HEK293 (cell line): Measurements from ENCODE around the gene STIM2.

Experiments
- CTCF ChIA-PET: fragments of 350-600 bp; formaldehyde crosslinking; extraction: SDS; loops from one replicate; lab custom pipeline; 2021; ENCODE audit warnings: antibody characterized with exemption; lab: Yijun Ruan, JAX
- POLR2A ChIA-PET: fragments of 300-600 bp; formaldehyde crosslinking; extraction: SDS; loops from one replicate; lab custom pipeline; 2020; ENCODE audit warnings: antibody characterized with exemption, inconsistent platforms; lab: Yijun Ruan, JAX
- H3K27ac ChIP-seq: fragments of 200-500 bp; sonication (Bioruptor generic); 2 replicates; pipeline ENCODE4 v1.5.1; 2014; ENCODE audit warnings: low read depth, low read length, control low read depth, inconsistent platforms; ENCODE audit errors: extremely low read depth
- H3K36me3 ChIP-seq, 2 experiments: fragments of 200-500 bp in 1 of 2; sonication (Bioruptor generic) in 1 of 2; 1 replicate in 1 of 2; 2 replicates in 1 of 2; pipeline ENCODE4 v1.5.1; 2014 to 2017; ENCODE audit warnings: inconsistent platforms in 2 of 2, low read length in 2 of 2; ENCODE audit not compliant: control insufficient read depth in 2 of 2, insufficient read depth in 1 of 2
- H3K4me1 ChIP-seq: fragments of 200-500 bp; sonication (Bioruptor generic); 2 replicates; pipeline ENCODE4 v1.5.1; 2014; ENCODE audit warnings: mild to moderate bottlenecking, low read length, inconsistent platforms; ENCODE audit not compliant: control insufficient read depth, insufficient read depth
- H3K4me3 ChIP-seq: 2 replicates; pipeline ENCODE4 v1.5.1; 2011; ENCODE audit warnings: low read depth, mild to moderate bottlenecking, control low read depth, low read length, moderate library complexity
- H3K9me3 ChIP-seq: fragments of 200-500 bp; sonication (Bioruptor generic); 2 replicates; pipeline ENCODE4 v1.5.1; 2014; ENCODE audit warnings: low read depth, low read length, inconsistent platforms; ENCODE audit not compliant: control insufficient read depth, insufficient read depth
- HIC1 ChIP-seq: fragments of 450-650 bp; formaldehyde crosslinking; IDR thresholded peaks from 2 replicates; pipeline ENCODE4 v1.5.1; 2016; ENCODE audit warnings: missing biosample characterization, missing genetic modification characterization
- KLF10 ChIP-seq: fragments of 450-650 bp; IDR thresholded peaks from 2 replicates; pipeline ENCODE4 v1.5.1; 2018; ENCODE audit warnings: missing biosample characterization, mild to moderate bottlenecking, missing genetic modification characterization
- PRDM10 ChIP-seq: fragments of 450-650 bp; formaldehyde crosslinking; IDR thresholded peaks from 2 replicates; pipeline ENCODE4 v1.5.1; 2016; ENCODE audit warnings: missing biosample characterization, missing genetic modification characterization
- ZBTB17 ChIP-seq: fragments of 450-650 bp; formaldehyde crosslinking; IDR thresholded peaks from 2 replicates; pipeline ENCODE4 v1.5.1; 2016; ENCODE audit warnings: missing biosample characterization, missing genetic modification characterization
- ZBTB44 ChIP-seq: fragments of 450-650 bp; IDR thresholded peaks from 2 replicates; pipeline ENCODE4 v1.5.1; 2018; ENCODE audit warnings: missing biosample characterization, mild to moderate bottlenecking, missing genetic modification characterization
- ZNF140 ChIP-seq: fragments of 450-650 bp; formaldehyde crosslinking; IDR thresholded peaks from 2 replicates; pipeline ENCODE4 v1.5.1; 2016; ENCODE audit warnings: missing biosample characterization, missing genetic modification characterization
- ZNF202 ChIP-seq: fragments of 450-650 bp; formaldehyde crosslinking; IDR thresholded peaks from 2 replicates; pipeline ENCODE4 v1.5.1; 2016; ENCODE audit warnings: missing biosample characterization, missing genetic modification characterization, borderline replicate concordance
- ZNF24 ChIP-seq: fragments of 450-650 bp; formaldehyde crosslinking; IDR thresholded peaks from 2 replicates; pipeline ENCODE4 v1.5.1; 2016; ENCODE audit warnings: missing biosample characterization, missing genetic modification characterization
- ZNF335 ChIP-seq: fragments of 450-650 bp; formaldehyde crosslinking; conservative IDR thresholded peaks from 2 replicates; pipeline ENCODE4 v1.5.1; 2016; ENCODE audit warnings: missing biosample characterization, missing genetic modification characterization
- ZNF510 ChIP-seq: fragments of 450-650 bp; formaldehyde crosslinking; IDR thresholded peaks from 2 replicates; pipeline ENCODE4 v1.5.1; 2018; ENCODE audit warnings: mild to moderate bottlenecking, missing genetic modification characterization, missing biosample characterization; ENCODE audit not compliant: insufficient replicate concordance
- ZNF521 ChIP-seq: fragments of 450-650 bp; formaldehyde crosslinking; IDR thresholded peaks from 2 replicates; pipeline ENCODE4 v1.5.1; 2017; ENCODE audit warnings: missing biosample characterization, mild to moderate bottlenecking, missing genetic modification characterization
- ZNF596 ChIP-seq: fragments of 450-650 bp; IDR thresholded peaks from 2 replicates; pipeline ENCODE4 v1.5.0; 2018; ENCODE audit warnings: missing biosample characterization, mild to moderate bottlenecking, missing genetic modification characterization, moderate library complexity
- ZNF624 ChIP-seq: fragments of 450-650 bp; formaldehyde crosslinking; IDR thresholded peaks from 2 replicates; pipeline ENCODE4 v1.5.1; 2017; ENCODE audit warnings: missing biosample characterization, missing genetic modification characterization
- ZNF791 ChIP-seq: fragments of 450-650 bp; formaldehyde crosslinking; IDR thresholded peaks from 2 replicates; pipeline ENCODE4 v1.5.1; 2016; ENCODE audit warnings: missing biosample characterization, missing genetic modification characterization
- TF ChIP-seq, protein P1 (sequence below): fragments of 450-650 bp; formaldehyde crosslinking; IDR thresholded peaks from 2 replicates; pipeline ENCODE4 v1.5.1; 2016; ENCODE audit warnings: missing biosample characterization, missing genetic modification characterization
- TF ChIP-seq, protein P2 (sequence below): fragments of 450-650 bp; formaldehyde crosslinking; IDR thresholded peaks from 2 replicates; pipeline ENCODE4 v1.5.1; 2016; ENCODE audit warnings: missing biosample characterization, missing genetic modification characterization

STIM2 gene

DNA sequence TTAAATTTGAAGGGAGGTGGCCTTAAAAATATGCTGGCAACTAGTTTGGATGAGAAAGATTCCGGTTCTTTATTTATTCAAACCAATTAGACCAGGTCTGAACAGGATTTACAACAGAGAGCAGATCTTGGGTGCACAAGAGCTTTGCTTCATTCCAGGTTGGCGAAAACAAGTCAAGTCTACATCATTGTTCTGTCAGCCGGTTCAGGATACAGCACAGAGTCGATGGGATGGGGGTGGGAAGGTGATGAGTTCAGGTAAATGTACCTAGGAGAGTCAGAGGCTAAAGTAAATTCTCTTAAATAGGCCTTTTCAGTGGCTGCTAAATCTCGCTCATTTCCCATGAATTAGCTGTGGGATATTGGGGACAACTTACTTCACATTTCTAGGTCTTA is 882 bp upstream of the STIM2 start:
- Histone ChIP-seq H3K4me1 (peaks cover 6% of the 10 kb centered on the region), H3K27ac (peak overlapping the region; percentile 37; the same call in 1 of the 2 replicates), H3K36me3 (no peaks in the 10 kb centered on the region), H3K9me3 (no peaks in the 10 kb centered on the region), H3K4me3 (peak overlapping the region; percentile 62; the same call in 1 of the 2 replicates)
- ChIA-PET CTCF (no interaction called here), POLR2A (interaction anchor here (1.9 kb wide), 1 partner anchor 291 kb away, joined by 5 read pairs; no protein-coding TSS in a partner anchor)
- TF ChIP-seq ZNF24 (tag by site-specific recombination) (no peak), ZBTB17 (peak; percentile 80)

- CTCF ChIA-PET = interaction anchor here (0.6 to 0.7 kb wide), 3 partner anchors 55 to 100 kb away, joined by 3 to 5 read pairs (median 5); no protein-coding TSS in a partner anchor
- H3K27ac ChIP-seq = peak overlapping the region; percentile 83
- TF ChIP-seq ZNF791 (tag by site-specific recombination) (no peak), ZBTB44 (tag by site-specific recombination) (no peak), ZNF510 (tag by site-specific recombination) (no peak), ZNF140 (tag by site-specific recombination) (no peak), ZNF521 (tag by site-specific recombination) (no peak), KLF10 (tag by site-specific recombination) (0 out of 2 replicates have a peak, but pooled peaks have one; percentile 35), ZNF202 (tag by site-specific recombination) (no peak)
- TF ChIP-seq, protein P1, sequence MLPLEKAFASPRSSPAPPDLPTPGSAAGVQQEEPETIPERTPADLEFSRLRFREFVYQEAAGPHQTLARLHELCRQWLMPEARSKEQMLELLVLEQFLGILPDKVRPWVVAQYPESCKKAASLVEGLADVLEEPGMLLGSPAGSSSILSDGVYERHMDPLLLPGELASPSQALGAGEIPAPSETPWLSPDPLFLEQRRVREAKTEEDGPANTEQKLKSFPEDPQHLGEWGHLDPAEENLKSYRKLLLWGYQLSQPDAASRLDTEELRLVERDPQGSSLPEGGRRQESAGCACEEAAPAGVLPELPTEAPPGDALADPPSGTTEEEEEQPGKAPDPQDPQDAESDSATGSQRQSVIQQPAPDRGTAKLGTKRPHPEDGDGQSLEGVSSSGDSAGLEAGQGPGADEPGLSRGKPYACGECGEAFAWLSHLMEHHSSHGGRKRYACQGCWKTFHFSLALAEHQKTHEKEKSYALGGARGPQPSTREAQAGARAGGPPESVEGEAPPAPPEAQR (tag by site-specific recombination) = no peak
These were observed 337 bp downstream of the STIM2 start for GRCh38 chr4:26860922-26861433.

GRCh38 chr4:26861434-26862186 is 969 bp downstream of the STIM2 start:
- Histone ChIP-seq H3K9me3 (no peaks in the 10 kb centered on the region), H3K4me3 (peak overlapping the region; percentile 62), H3K27ac (peak overlapping the region; percentile 83), H3K36me3 (no peaks in the 10 kb centered on the region), H3K4me1 (peaks cover 8% of the 10 kb centered on the region)
- CTCF ChIA-PET = no interaction called here
- POLR2A ChIA-PET = interaction anchor here (0.6 to 1.9 kb wide), 9 partner anchors 10 to 653 kb away, joined by 3 to 5 read pairs (median 3); no protein-coding TSS in a partner anchor
- TF ChIP-seq ZNF521 (tag by site-specific recombination) (no peak), HIC1 (tag by site-specific recombination) (no peak), ZNF596 (no peak), PRDM10 (tag by site-specific recombination) (peak; percentile 41; the same call in 1 of the 2 replicates), ZNF335 (peak; percentile 79), ZNF624 (tag by site-specific recombination) (no peak)
- TF ChIP-seq, protein P2, sequence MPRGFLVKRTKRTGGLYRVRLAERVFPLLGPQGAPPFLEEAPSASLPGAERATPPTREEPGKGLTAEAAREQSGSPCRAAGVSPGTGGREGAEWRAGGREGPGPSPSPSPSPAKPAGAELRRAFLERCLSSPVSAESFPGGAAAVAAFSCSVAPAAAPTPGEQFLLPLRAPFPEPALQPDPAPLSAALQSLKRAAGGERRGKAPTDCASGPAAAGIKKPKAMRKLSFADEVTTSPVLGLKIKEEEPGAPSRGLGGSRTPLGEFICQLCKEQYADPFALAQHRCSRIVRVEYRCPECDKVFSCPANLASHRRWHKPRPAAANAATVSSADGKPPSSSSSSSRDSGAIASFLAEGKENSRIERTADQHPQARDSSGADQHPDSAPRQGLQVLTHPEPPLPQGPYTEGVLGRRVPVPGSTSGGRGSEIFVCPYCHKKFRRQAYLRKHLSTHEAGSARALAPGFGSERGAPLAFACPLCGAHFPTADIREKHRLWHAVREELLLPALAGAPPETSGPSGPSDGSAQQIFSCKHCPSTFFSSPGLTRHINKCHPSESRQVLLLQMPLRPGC (tag by site-specific recombination) = no peak

More at GRCh38 chr4:26860922-26861433, 337 bp downstream of the STIM2 start:
- Histone ChIP-seq H3K4me1 (peaks cover 6% of the 10 kb centered on the region), H3K9me3 (no peaks in the 10 kb centered on the region), H3K4me3 (peak overlapping the region; percentile 62), H3K36me3 (no peaks in the 10 kb centered on the region)
- POLR2A ChIA-PET = interaction anchor here (0.6 to 1.9 kb wide), 12 partner anchors 9 to 1343 kb away, joined by 3 to 5 read pairs (median 4); no protein-coding TSS in a partner anchor
